Keratinocyte (primary cell): ENCODE results near the gene OGDH. TPM values are rescaled to one million over a fixed set of nuclear protein-coding genes. Genes with fewer than 3 reads are reported as not detected.

Experiments
- DNase-seq: peaks from one replicate; pipeline ENCODE4 v3.0.0-alpha.2; 2011; ENCODE audit warnings: low read depth, missing footprints, low spot score
- FAIRE-seq: peaks from 2 replicates; lab custom pipeline; 2011; peaks lifted over from hg19 to GRCh38; lab: Jason Lieb, UNC
- H2AFZ ChIP-seq: 2 replicates; pipeline ENCODE4 v1.6.0; 2012; ENCODE audit warnings: low read length, control low read depth, inconsistent platforms; ENCODE audit not compliant: control insufficient read depth
- H3K27ac ChIP-seq: 2 replicates; pipeline ENCODE4 v1.5.1; 2011; ENCODE audit warnings: low read length; ENCODE audit not compliant: control insufficient read depth, insufficient read depth
- H3K27me3 ChIP-seq: 3 replicates; pipeline ENCODE4 v1.6.0; 2011; ENCODE audit warnings: low read length; ENCODE audit not compliant: control insufficient read depth, insufficient read depth; ENCODE audit errors: extremely low read depth
- H3K36me3 ChIP-seq, 2 experiments: 2 replicates in 1 of 2; 3 replicates in 1 of 2; pipeline ENCODE4 v1.5.1; 2011; ENCODE audit warnings: low read length in 2 of 2, mild to moderate bottlenecking in 1 of 2; ENCODE audit not compliant: control insufficient read depth in 2 of 2, insufficient read depth in 2 of 2; ENCODE audit errors: extremely low read depth in 1 of 2
- H3K4me1 ChIP-seq: 3 replicates; pipeline ENCODE4 v1.5.1; 2011; ENCODE audit warnings: low read length; ENCODE audit not compliant: control insufficient read depth, insufficient read depth; ENCODE audit errors: extremely low read depth
- H3K4me2 ChIP-seq: 3 replicates; pipeline ENCODE4 v1.6.0; 2011; ENCODE audit warnings: low read depth, low read length; ENCODE audit not compliant: control insufficient read depth, insufficient read depth; ENCODE audit errors: extremely low read depth
- H3K4me3 ChIP-seq, 3 experiments: fragments of 200-600 bp in 1 of 3; sonication (generic) in 1 of 3; 2 replicates in 2 of 3; 3 replicates in 1 of 3; pipeline ENCODE4 v1.5.1; 2011 to 2016; ENCODE audit warnings: low read length in 3 of 3, mild to moderate bottlenecking in 3 of 3, control low read depth in 2 of 3, inconsistent platforms in 1 of 3, low read depth in 1 of 3, mixed read lengths in 1 of 3, mixed run types in 1 of 3, moderate library complexity in 1 of 3; ENCODE audit not compliant: control insufficient read depth in 2 of 3, insufficient read depth in 2 of 3; ENCODE audit errors: extremely low read depth in 1 of 3
- H3K79me2 ChIP-seq: 2 replicates; pipeline ENCODE4 v1.6.0; 2012; ENCODE audit warnings: low read length; ENCODE audit not compliant: control insufficient read depth, insufficient read depth
- H3K9ac ChIP-seq: 3 replicates; pipeline ENCODE4 v1.6.0; 2011; ENCODE audit warnings: low read length; ENCODE audit not compliant: control insufficient read depth, insufficient read depth; ENCODE audit errors: extremely low read depth
- H3K9me1 ChIP-seq: 3 replicates; pipeline ENCODE4 v1.6.0; 2011; ENCODE audit warnings: low read length; ENCODE audit not compliant: control insufficient read depth, insufficient read depth; ENCODE audit errors: extremely low read depth
- H3K9me3 ChIP-seq: 2 replicates; pipeline ENCODE4 v1.5.1; 2012; ENCODE audit warnings: low read depth, low read length; ENCODE audit not compliant: control insufficient read depth
- H4K20me1 ChIP-seq: 3 replicates; pipeline ENCODE4 v1.6.0; 2011; ENCODE audit warnings: low read length; ENCODE audit not compliant: control insufficient read depth, insufficient read depth; ENCODE audit errors: extremely low read depth
- CTCF ChIP-seq, 3 experiments: IDR thresholded peaks in 1 of 3; conservative IDR thresholded peaks in 1 of 3; optimal IDR thresholded peaks in 1 of 3; 2 replicates in 2 of 3; 3 replicates in 1 of 3; pipeline versions ENCODE3 to v1.5.1; 2011; ENCODE audit warnings: low read length in 3 of 3, mild to moderate bottlenecking in 3 of 3, moderate library complexity in 2 of 3, control low read depth in 1 of 3, inconsistent platforms in 1 of 3; ENCODE audit not compliant: insufficient read depth in 2 of 3; ENCODE audit errors: extremely low read depth in 1 of 3
- EZH2 ChIP-seq: IDR thresholded peaks from one replicate; pipeline ENCODE4 v1.6.1; 2012; ENCODE audit warnings: inconsistent platforms, mild to moderate bottlenecking, low read length, moderate library complexity
- dilution Hi-C: fragments of 300-500 bp; cut with MboI; formaldehyde crosslinking; loops from one replicate; pipeline ENCODE4 v1.7.0; 2020; ENCODE audit warnings: low sequenced_read_pairs; ENCODE audit not compliant: extremely low pct_ligation_motif_present
- polyA plus RNA-seq, 5 experiments: library from polyadenylated mRNA; depleted of rRNA in 3 of 5; stranded (reverse) in 3 of 5; stranded (forward) in 1 of 5; unstranded in 1 of 5; fragments of >200 nt; gene quantifications; 1 replicate in 1 of 5; 2 replicates in 3 of 5; 3 replicates in 1 of 5; pipeline versions ENCODE4 v1.2.1 to v1.2.3, GENCODE V29; 2011 to 2012; ENCODE audit warnings: missing spikeins in 2 of 5, low read depth in 1 of 5, low replicate concordance in 1 of 5

OGDH gene
- polyA plus RNA-seq, 1 donor (not counting 4 experiments of a cell fraction or from before 2014, with no cell fraction given), result 46.4 TPM

DNA sequence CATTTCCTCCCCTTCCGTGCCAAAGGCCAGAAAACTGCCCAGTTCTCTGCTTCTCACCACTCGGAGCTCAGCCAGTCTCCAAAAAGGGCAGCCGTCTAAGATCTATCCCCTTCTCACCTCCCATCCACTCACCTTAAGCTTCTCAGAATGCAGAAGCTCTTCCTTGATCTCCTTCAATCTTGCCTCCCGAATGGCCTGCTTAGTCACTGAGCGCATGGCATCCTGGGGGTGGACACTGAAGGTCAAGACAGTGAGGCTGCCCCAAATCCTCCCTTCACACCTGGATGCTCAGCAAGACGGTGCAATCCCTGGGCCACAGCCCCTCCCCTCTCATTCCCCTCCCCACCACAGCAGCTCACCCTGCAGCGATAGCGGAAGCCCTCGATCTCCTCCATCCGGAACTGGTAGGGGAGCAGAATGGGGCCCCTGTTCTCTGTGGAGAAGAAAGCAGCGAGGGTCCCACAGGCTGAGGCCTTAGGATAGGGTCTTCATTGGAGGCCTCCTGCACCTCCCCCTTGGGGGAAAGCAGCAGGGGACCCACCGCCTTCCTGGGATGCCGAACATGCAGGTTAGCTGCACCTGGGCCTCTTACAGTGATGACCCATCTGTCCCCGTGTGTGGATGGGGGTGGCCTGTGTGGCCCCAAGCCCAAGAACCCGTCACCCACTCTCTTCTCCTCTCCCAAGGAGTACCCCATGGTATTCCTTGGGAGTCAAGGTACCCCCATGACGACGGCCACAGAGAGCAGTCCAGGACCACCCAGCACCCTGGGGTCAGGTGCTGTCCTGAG lies 37.5 kb upstream of the OGDH start:
- Histone ChIP-seq H3K9ac (no peak overlapping the region), H3K27me3 (no peaks in the 10 kb centered on the region), H3K36me3 (peaks cover 54 to 69% of the 10 kb centered on the region in 2 experiments), H2AFZ (no peak overlapping the region), H3K9me3 (no peaks in the 10 kb centered on the region), H4K20me1 (peaks cover 2% of the 10 kb centered on the region), H3K4me2 (no peak overlapping the region), H3K27ac (no peak overlapping the region), H3K79me2 (peaks cover 45% of the 10 kb centered on the region), H3K4me3 (no peak overlapping the region), H3K4me1 (peaks cover 6% of the 10 kb centered on the region), H3K9me1 (no peaks in the 10 kb centered on the region)
- FAIRE-seq (no peak), DNase-seq (no peak)
- no peak for TF ChIP-seq EZH2
- no peak for TF ChIP-seq CTCF (optimal IDR thresholded peaks at IDR 0.05 in 1 of 3, IDR thresholded peaks at IDR 0.05 in 1 of 3, conservative IDR thresholded peaks at IDR 0.05 in 1 of 3; ENCODE audit: extremely low read depth in 1 of 3, insufficient read depth in 2 of 3, low read length in 3 of 3)
- dilution Hi-C loops, result no loop called here

- Histone ChIP-seq H4K20me1 (no peaks in the 10 kb centered on the region), H3K79me2 (peaks cover 54% of the 10 kb centered on the region), H3K36me3 (peaks cover 52 to 62% of the 10 kb centered on the region in 2 experiments), H3K4me1 (peaks cover 9% of the 10 kb centered on the region), H3K9ac (no peak overlapping the region), H2AFZ (no peak overlapping the region), H3K4me3 (no peak overlapping the region), H3K9me3 (no peaks in the 10 kb centered on the region), H3K27me3 (no peaks in the 10 kb centered on the region), H3K4me2 (no peak overlapping the region), H3K27ac (no peak overlapping the region), H3K9me1 (no peaks in the 10 kb centered on the region)
- DNase-seq, result no peak
- no peak for FAIRE-seq
- dilution Hi-C loops, result no loop called here
- no peak for TF ChIP-seq EZH2
- no peak for TF ChIP-seq CTCF (optimal IDR thresholded peaks at IDR 0.05 in 1 of 3, IDR thresholded peaks at IDR 0.05 in 1 of 3, conservative IDR thresholded peaks at IDR 0.05 in 1 of 3; ENCODE audit: extremely low read depth in 1 of 3, insufficient read depth in 2 of 3, low read length in 3 of 3)
Measured at GRCh38 chr7:44569959-44570358, 36.5 kb upstream of the OGDH start.
